ENCODE results near the gene FBN3. TPM values are rescaled to one million over a fixed set of nuclear protein-coding genes. Genes with fewer than 3 reads are reported as not detected.
A peak's percentile ranks its signal among the peaks of the same experiment; 100 is the strongest.

The FBN3 gene
- total and polyA plus RNA-seq, 11 donors, result 0.32 TPM; not detected in 10

- H3K27ac ChIP-seq, result no peak overlapping the region
- ATAC-seq (peak in 1 of 4 donors; percentile 35), DNase-seq (no peak)
- intact Hi-C loops (cut with DNase I), result no loop called here
- no peak overlapping the region for H3K4me3 ChIP-seq
- WGBS, 4 donors, result 85 to 91% (median 88%) methylated on average over 11 to 17 of the region's 17 CpGs
- peaks cover 0 to 12% (median 0%) of the 10 kb centered on the region in 12 donors for H3K4me1 ChIP-seq
- no peaks in the 10 kb centered on the region for H3K9me3 ChIP-seq
- TF ChIP-seq CTCF (IDR thresholded peaks at IDR 0.05) (no peak), POLR2A (IDR thresholded peaks at IDR 0.05) (no peak)
- peaks cover 0 to 5% (median 0%) of the 10 kb centered on the region in 9 donors for H3K27me3 ChIP-seq
- no peaks in the 10 kb centered on the region for H3K36me3 ChIP-seq
These were observed 11.2 kb downstream of the FBN3 start for GRCh38 chr19:8138201-8138600.

- 87 to 96% (median 95%) methylated on average over 1 of the region's 1 CpG for WGBS, 4 donors
- ATAC-seq, result no peak
These were observed 12.0 kb downstream of the FBN3 start for GRCh38 chr19:8137425-8137824.

GRCh38 chr19:8135946-8136618 lies 13.3 kb downstream of the FBN3 start:
- no peak for ATAC-seq
- WGBS, 4 donors, result 90 to 96% (median 91%) methylated on average over 22 to 32 of the region's 32 CpGs

More at GRCh38 chr19:8137425-8137824, 12.0 kb downstream of the FBN3 start:
- intact Hi-C loops (cut with DNase I), result no loop called here
- Histone ChIP-seq H3K4me3 (no peak overlapping the region), H3K36me3 (no peaks in the 10 kb centered on the region), H3K27me3 (peaks cover 0 to 8% (median 0%) of the 10 kb centered on the region in 9 donors), H3K27ac (no peak overlapping the region), H3K9me3 (no peaks in the 10 kb centered on the region), H3K4me1 (peaks cover 0 to 12% (median 0%) of the 10 kb centered on the region in 12 donors)
- TF ChIP-seq POLR2A (IDR thresholded peaks at IDR 0.05), result no peak
- no peak for TF ChIP-seq CTCF (IDR thresholded peaks at IDR 0.05)
- no peak for DNase-seq

More at GRCh38 chr19:8135946-8136618, 13.3 kb downstream of the FBN3 start:
- H3K36me3 ChIP-seq, result no peaks in the 10 kb centered on the region
- TF ChIP-seq POLR2A (IDR thresholded peaks at IDR 0.05) (no peak), CTCF (IDR thresholded peaks at IDR 0.05) (no peak)
- H3K4me1 ChIP-seq, result peaks cover 0 to 12% (median 0%) of the 10 kb centered on the region in 12 donors
- intact Hi-C loops (cut with DNase I), result no loop called here
- peaks cover 0 to 8% (median 0%) of the 10 kb centered on the region in 9 donors for H3K27me3 ChIP-seq
- H3K4me3 ChIP-seq, result no peak overlapping the region
- no peak for DNase-seq
- no peak overlapping the region for H3K27ac ChIP-seq
- H3K9me3 ChIP-seq, result no peaks in the 10 kb centered on the region

All from heart left ventricle (tissue), 16 donors.